ENCODE results near the gene PPIF. TPM values are rescaled to one million over a fixed set of nuclear protein-coding genes. Genes with fewer than 3 reads are reported as not detected.

The PPIF gene
- total and polyA plus RNA-seq, 2 donors (not counting 3 experiments of a cell fraction or from before 2014, with no cell fraction given): 50.7 to 51.2 TPM

DNA sequence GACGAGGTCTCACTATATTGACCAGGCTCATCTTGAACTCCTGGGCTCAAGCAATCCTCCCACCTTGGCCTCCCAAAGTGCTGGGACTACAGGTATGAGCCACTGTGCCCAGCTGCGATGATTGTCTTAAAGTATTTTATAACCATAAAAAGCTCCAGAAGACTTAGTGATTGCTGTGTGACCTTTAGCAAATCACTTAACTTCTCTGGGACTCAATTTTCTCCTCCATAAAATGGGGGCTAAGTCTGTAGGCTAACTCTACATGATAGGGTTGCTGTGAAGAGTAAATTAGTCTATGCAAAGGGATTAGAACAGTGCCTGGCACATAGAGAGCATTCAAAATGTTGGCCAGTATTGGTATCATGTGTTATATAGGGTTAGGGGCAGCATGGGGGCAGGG lies 42.8 kb downstream of the PPIF start:
- Histone ChIP-seq H2AFZ (ENCODE audit: low read depth, low read length) (no peak overlapping the region), H3K9me1 (replicated peaks; ENCODE audit: control insufficient read depth, extremely low read depth, insufficient read depth, low read length) (no peaks in the 10 kb centered on the region), H3K36me3 (ENCODE audit: control insufficient read depth in 2 of 2, extremely low read depth in 1 of 2, insufficient read depth in 2 of 2, low read length in 2 of 2) (no peaks in the 10 kb centered on the region), H4K20me1 (replicated peaks; ENCODE audit: control insufficient read depth, extremely low read depth, insufficient read depth, low read length) (no peaks in the 10 kb centered on the region), H3K79me2 (ENCODE audit: control insufficient read depth, insufficient read depth, low read length) (no peaks in the 10 kb centered on the region), H3K27ac (ENCODE audit: insufficient read depth, low read depth, low read length) (no peak overlapping the region), H3K9me3 (replicated peaks; ENCODE audit: control insufficient read depth, insufficient read depth, low read length) (no peaks in the 10 kb centered on the region), H3K27me3 (ENCODE audit: control insufficient read depth in 2 of 2, insufficient read depth in 2 of 2, low read length in 2 of 2) (no peaks in the 10 kb centered on the region), H3K9ac (replicated peaks; ENCODE audit: extremely low read depth, insufficient read depth, low read length) (no peak overlapping the region), H3K4me2 (ENCODE audit: insufficient read depth, low read length) (no peak overlapping the region), H3K4me1 (ENCODE audit: control insufficient read depth, extremely low read depth, insufficient read depth, low read length) (no peaks in the 10 kb centered on the region), H3K4me3 (replicated peaks in 1 of 3; ENCODE audit: insufficient read depth in 1 of 3, low read depth in 1 of 3, low read length in 3 of 3) (no peak overlapping the region)
- dilution Hi-C loops (cut with MboI; ENCODE audit: extremely low pct_ligation_motif_present, low sequenced_read_pairs) (no loop called here), intact Hi-C loops (cut with micrococcal nuclease) (no loop called here)
- no TSS peak for BruUV-seq (replicated peaks)
- no peak for TF ChIP-seq POLR2A (IDR thresholded peaks at IDR 0.05; ENCODE audit: low read depth, low read length)
- TF ChIP-seq FOS (IDR thresholded peaks at IDR 0.05; ENCODE audit: borderline replicate concordance, insufficient read depth, low read length): no peak
- no peak for TF ChIP-seq JUN (IDR thresholded peaks at IDR 0.05; ENCODE audit: borderline replicate concordance, insufficient read depth, insufficient read length, low read depth)
- no peak for TF ChIP-seq POLR2AphosphoS5 (IDR thresholded peaks at IDR 0.05; ENCODE audit: insufficient read depth, low read depth, low read length)
- TF ChIP-seq EZH2 (IDR thresholded peaks at IDR 0.05; ENCODE audit: borderline replicate concordance, low read depth, low read length, severe bottlenecking): no peak
- TF ChIP-seq MYC (IDR thresholded peaks at IDR 0.05; ENCODE audit: low read depth, low read length): no peak
- TF ChIP-seq, protein P1, sequence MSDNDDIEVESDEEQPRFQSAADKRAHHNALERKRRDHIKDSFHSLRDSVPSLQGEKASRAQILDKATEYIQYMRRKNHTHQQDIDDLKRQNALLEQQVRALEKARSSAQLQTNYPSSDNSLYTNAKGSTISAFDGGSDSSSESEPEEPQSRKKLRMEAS (IDR thresholded peaks at IDR 0.05; ENCODE audit: insufficient read depth, insufficient read length): no peak
- TF ChIP-seq GATA2 (IDR thresholded peaks at IDR 0.05; ENCODE audit: insufficient read depth, insufficient read length, low read depth, low read length): no peak
- TF ChIP-seq, protein P2, sequence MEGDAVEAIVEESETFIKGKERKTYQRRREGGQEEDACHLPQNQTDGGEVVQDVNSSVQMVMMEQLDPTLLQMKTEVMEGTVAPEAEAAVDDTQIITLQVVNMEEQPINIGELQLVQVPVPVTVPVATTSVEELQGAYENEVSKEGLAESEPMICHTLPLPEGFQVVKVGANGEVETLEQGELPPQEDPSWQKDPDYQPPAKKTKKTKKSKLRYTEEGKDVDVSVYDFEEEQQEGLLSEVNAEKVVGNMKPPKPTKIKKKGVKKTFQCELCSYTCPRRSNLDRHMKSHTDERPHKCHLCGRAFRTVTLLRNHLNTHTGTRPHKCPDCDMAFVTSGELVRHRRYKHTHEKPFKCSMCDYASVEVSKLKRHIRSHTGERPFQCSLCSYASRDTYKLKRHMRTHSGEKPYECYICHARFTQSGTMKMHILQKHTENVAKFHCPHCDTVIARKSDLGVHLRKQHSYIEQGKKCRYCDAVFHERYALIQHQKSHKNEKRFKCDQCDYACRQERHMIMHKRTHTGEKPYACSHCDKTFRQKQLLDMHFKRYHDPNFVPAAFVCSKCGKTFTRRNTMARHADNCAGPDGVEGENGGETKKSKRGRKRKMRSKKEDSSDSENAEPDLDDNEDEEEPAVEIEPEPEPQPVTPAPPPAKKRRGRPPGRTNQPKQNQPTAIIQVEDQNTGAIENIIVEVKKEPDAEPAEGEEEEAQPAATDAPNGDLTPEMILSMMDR (IDR thresholded peaks at IDR 0.05; ENCODE audit: extremely low read depth in 1 of 2, insufficient read depth in 1 of 2, low read depth in 1 of 2, low read length in 2 of 2): no peak
- POLR2A ChIA-PET: no interaction called here
- FAIRE-seq (no peak), DNase-seq (ENCODE audit: low read depth, low spot score) (no peak)
- CTCF ChIA-PET: interaction anchor here (1.4 to 2.3 kb wide), 5 partner anchors 11 to 98 kb away, joined by 4 to 16 read pairs (median 7); no protein-coding TSS in a partner anchor
